ENCODE results near the gene ARL15.

DNA sequence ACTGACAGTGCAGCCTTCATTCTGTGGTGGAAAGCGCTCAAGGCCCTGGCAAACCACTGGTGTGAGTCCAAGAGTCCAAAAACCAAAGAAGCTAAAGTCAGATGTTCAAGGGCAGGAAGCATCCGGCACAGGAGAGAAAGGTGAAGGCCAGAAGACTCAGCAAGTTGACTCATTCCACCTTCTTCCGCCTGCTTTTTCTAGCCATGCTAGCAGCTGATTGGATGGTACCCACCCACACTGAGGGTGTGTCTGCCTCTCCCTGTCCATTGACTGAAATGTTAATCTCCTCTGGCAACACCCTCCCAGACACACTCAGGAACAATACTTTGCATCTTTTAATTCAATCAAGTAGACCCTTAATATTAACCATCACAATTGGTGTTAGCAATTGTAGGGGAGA lies 453.9 kb downstream of the ARL15 start:
- TF ChIP-seq CTCF (IDR thresholded peaks at IDR 0.05) = no peak
- TF ChIP-seq POLR2A (IDR thresholded peaks at IDR 0.05) = no peak

All from esophagus squamous epithelium (tissue), 4 donors.